Calu3 (cell line): ENCODE data around the gene ABHD1. TPM values are rescaled to one million over a fixed set of nuclear protein-coding genes. Genes with fewer than 3 reads are reported as not detected.
"Not testable (repeated sequence)": the region's sequence is repeated elsewhere in the genome, so short reads cannot be mapped to it uniquely, and the experiment has no call there.

ENCODE experiments used
- BruUV-seq: library from RNA; stranded (reverse); fragments of 400-500 nt; replicated peaks from 2 replicates; lab custom pipeline; 2021; lab: Mats Ljungman, UMichigan
- CTCF ChIA-PET: fragments of 300-600 bp; sonication (Branson Sonifier 250); formaldehyde crosslinking; loops from one replicate; lab custom pipeline; 2022; ENCODE audit warnings: antibody characterized with exemption; lab: Charles Lee
- DNase-seq: peaks from one replicate; pipeline ENCODE4 v3.0.0; 2022
- H3K27ac Mint-ChIP-seq: one replicate; pipeline ENCODE4 v1.8.0; 2022; ENCODE audit warnings: mixed read lengths; ENCODE audit not compliant: unreplicated experiment
- H3K27me3 Mint-ChIP-seq: one replicate; pipeline ENCODE4 v1.8.0; 2022; ENCODE audit warnings: mixed read lengths; ENCODE audit not compliant: unreplicated experiment
- H3K36me3 Mint-ChIP-seq: one replicate; pipeline ENCODE4 v1.8.0; 2022; ENCODE audit warnings: mild to moderate bottlenecking, moderate library complexity, mixed read lengths; ENCODE audit not compliant: insufficient read depth, unreplicated experiment
- H3K4me1 Mint-ChIP-seq: one replicate; pipeline ENCODE4 v1.8.0; 2022; ENCODE audit warnings: mild to moderate bottlenecking, low read depth, mixed read lengths; ENCODE audit not compliant: unreplicated experiment
- H3K4me3 Mint-ChIP-seq: one replicate; pipeline ENCODE4 v1.8.0; 2022; ENCODE audit warnings: mild to moderate bottlenecking, low read depth, moderate library complexity, mixed read lengths; ENCODE audit not compliant: unreplicated experiment
- H3K9me3 Mint-ChIP-seq: one replicate; pipeline ENCODE4 v1.8.0; 2022; ENCODE audit warnings: low read depth, mixed read lengths; ENCODE audit not compliant: unreplicated experiment
- CTCF ChIP-seq: fragments of 200-600 bp; IDR thresholded peaks from one replicate; pipeline ENCODE4 v1.8.0; 2022; ENCODE audit warnings: antibody characterized with exemption; ENCODE audit not compliant: unreplicated experiment
- intact Hi-C: fragments of 100-400 bp; cut with micrococcal nuclease; formaldehyde crosslinking; loops from one replicate; pipeline ENCODE4 v1.10.0; 2022; ENCODE audit not compliant: unreplicated experiment
- total RNA-seq: library from RNA; stranded (reverse); gene quantifications from 2 replicates; pipeline ENCODE4 v1.2.3, GENCODE V29; 2022

Gene ABHD1
- total RNA-seq, 1 experiment from 2014 or later, result 0.64 TPM

GRCh38 chr2:27105981-27106380 is 17.6 kb upstream of the ABHD1 start:
- CTCF ChIA-PET, result interaction anchor here (0.6 kb wide), 1 partner anchor 1248 kb away, joined by 5 read pairs; no protein-coding TSS in a partner anchor

GRCh38 chr2:27108221-27108620 is 15.4 kb upstream of the ABHD1 start:
- DNase-seq, result no peak
- TF ChIP-seq CTCF, result no peak
- H3K27me3 Mint-ChIP-seq, result no peaks in the 10 kb centered on the region
- no peak overlapping the region for H3K4me3 Mint-ChIP-seq
- no peaks in the 10 kb centered on the region for H3K4me1 Mint-ChIP-seq
- no TSS peak for BruUV-seq
- no peak overlapping the region for H3K27ac Mint-ChIP-seq
- H3K36me3 Mint-ChIP-seq, result no peaks in the 10 kb centered on the region
- intact Hi-C loops, result no loop called here
- no peaks in the 10 kb centered on the region for H3K9me3 Mint-ChIP-seq
- CTCF ChIA-PET, result interaction anchor here (0.6 to 0.8 kb wide), 2 partner anchors 26 to 172 kb away, joined by 3 to 6 read pairs; partner anchors contain the start of gene PREB

More at GRCh38 chr2:27105981-27106380, 17.6 kb upstream of the ABHD1 start:
- TF ChIP-seq CTCF, result no peak
- Mint-ChIP-seq H3K27ac (no peak overlapping the region), H3K4me3 (no peak overlapping the region), H3K4me1 (no peaks in the 10 kb centered on the region), H3K36me3 (no peaks in the 10 kb centered on the region), H3K27me3 (no peaks in the 10 kb centered on the region), H3K9me3 (no peaks in the 10 kb centered on the region)
- DNase-seq, result no peak
- BruUV-seq, result no TSS peak
- intact Hi-C loops, result no loop called here

GRCh38 chr2:27109083-27109482 is 14.5 kb upstream of the ABHD1 start:
- Mint-ChIP-seq H3K4me1 (no peaks in the 10 kb centered on the region), H3K4me3 (no peak overlapping the region), H3K9me3 (no peaks in the 10 kb centered on the region), H3K27ac (no peak overlapping the region), H3K36me3 (no peaks in the 10 kb centered on the region), H3K27me3 (no peaks in the 10 kb centered on the region)
- DNase-seq, result no peak
- CTCF ChIA-PET, result interaction anchor here (0.6 to 0.8 kb wide), 2 partner anchors 157 to 171 kb away, joined by 3 read pairs; no protein-coding TSS in a partner anchor
- TF ChIP-seq CTCF, result no peak
- intact Hi-C loops, result no loop called here
- BruUV-seq, result no TSS peak

GRCh38 chr2:27110603-27111352 is 12.8 kb upstream of the ABHD1 start:
- H3K4me3 Mint-ChIP-seq, H3K9me3 Mint-ChIP-seq, H3K4me1 Mint-ChIP-seq, intact Hi-C loops, H3K27me3 Mint-ChIP-seq, H3K36me3 Mint-ChIP-seq, DNase-seq, H3K27ac Mint-ChIP-seq, BruUV-seq, CTCF ChIA-PET: not testable (repeated sequence)

- H3K9me3 Mint-ChIP-seq, H3K27ac Mint-ChIP-seq, H3K4me3 Mint-ChIP-seq, DNase-seq, intact Hi-C loops, CTCF ChIA-PET, H3K4me1 Mint-ChIP-seq, BruUV-seq, H3K27me3 Mint-ChIP-seq, H3K36me3 Mint-ChIP-seq: not testable (repeated sequence)
These were observed 12.1 kb upstream of the ABHD1 start for GRCh38 chr2:27111392-27112078.
